Tibial nerve (tissue), 3 donors: ENCODE data around the gene STYXL1.

Experiments
- CTCF ChIP-seq, 5 experiments: fragments of 200-600 bp in 3 of 5; fragments of 450-650 bp in 2 of 5; sonication (generic) in 3 of 5; IDR thresholded peaks; one replicate each; pipeline ENCODE4 v1.5.1; 2016 to 2019; ENCODE audit warnings: antibody characterized with exemption in 5 of 5, mild to moderate bottlenecking in 3 of 5, moderate library complexity in 2 of 5
- POLR2A ChIP-seq, 2 donors: fragments of 450-650 bp; IDR thresholded peaks; one replicate each; pipeline ENCODE4 v1.6.1; 2017; ENCODE audit warnings: antibody characterized with exemption in 2 of 2, mild to moderate bottlenecking in 2 of 2, moderate library complexity in 2 of 2

GRCh38 chr7:75985518-75986146 is 62.2 kb downstream of the STYXL1 start:
- no peak for TF ChIP-seq CTCF (IDR thresholded peaks at IDR 0.05)
- no peak for TF ChIP-seq POLR2A (IDR thresholded peaks at IDR 0.05)
